ENCODE data around the gene PELI2.

Gene PELI2

DNA sequence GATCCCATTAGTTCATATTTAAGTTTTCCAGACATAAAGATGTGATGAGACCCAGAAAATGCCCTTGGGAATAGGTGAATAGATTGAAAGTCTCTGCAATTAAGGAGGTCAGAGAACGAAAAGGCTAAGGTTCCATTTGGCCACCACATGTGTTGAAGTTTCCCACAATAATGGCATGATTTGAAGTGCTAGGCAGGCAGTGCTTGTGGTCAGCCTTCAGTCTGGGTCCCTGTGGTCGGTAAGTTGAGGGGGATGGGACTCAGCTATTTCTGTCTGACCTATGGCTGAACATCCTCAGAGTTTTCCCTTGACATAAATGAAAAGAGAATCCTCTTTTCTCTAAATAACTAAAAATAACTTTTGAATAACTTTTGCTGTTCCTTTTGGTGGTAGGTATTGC, 92.4 kb downstream of the PELI2 start:
- DNase-seq: no peak

DNA sequence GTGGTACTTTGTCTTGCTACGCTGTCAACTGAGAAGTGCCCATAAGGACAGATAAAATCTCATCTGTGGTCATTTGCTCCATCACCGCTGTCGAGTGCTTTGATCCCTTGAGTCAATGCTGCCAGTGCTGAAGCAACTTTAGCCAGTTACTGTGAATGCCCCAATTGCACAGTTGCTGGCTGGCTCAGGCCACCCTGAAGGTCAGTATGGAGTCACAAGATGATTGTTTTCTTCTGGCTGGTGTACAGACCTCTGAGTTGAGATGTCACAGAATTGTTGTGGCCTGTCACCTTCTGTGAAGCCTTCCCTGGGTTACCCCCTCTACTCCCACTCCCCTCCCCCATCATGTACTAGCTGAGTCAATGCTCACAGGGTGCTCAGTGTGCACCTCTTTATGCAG, 92.9 kb downstream of the PELI2 start:
- no peak for DNase-seq

DNA sequence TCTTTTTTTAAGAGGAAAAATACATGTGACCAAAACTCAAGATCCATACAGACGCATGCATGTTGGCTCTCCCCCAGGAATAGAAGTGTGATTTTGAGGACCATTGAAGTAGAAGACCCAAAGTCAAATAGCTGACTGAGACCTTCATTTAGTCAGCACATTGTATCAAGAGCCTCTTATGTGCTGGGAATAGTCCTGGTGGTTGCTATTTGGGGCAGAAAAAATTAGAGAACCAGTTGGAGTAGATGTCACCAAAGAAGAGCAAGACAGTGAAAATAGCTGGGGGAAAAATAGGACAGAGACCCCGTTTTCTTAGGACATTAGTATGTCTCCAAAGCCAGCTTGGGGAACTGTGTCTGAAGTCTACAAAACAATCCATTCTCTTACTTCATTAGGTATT, 93.6 kb downstream of the PELI2 start:
- no peak for DNase-seq

DNA sequence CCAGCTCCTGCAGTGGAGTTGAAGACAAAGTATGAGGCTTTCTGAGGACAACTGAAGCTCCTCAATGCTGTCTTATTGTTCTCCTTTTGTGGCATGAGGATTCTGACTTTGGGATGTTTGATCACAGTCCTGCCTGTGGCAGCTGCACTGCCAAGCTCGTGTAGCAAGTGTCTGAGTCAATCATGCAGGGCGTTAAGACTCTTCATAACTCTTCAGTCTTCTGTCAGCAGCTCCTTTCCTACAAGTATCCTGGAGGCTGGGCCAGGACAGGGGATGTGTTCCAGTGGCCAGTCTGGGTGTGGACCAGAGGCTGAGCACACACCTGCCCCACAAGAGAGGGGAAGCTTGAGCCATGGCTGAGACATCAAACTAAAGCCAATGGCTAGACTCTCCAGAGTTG, 94.3 kb downstream of the PELI2 start:
- DNase-seq: no peak

DNA sequence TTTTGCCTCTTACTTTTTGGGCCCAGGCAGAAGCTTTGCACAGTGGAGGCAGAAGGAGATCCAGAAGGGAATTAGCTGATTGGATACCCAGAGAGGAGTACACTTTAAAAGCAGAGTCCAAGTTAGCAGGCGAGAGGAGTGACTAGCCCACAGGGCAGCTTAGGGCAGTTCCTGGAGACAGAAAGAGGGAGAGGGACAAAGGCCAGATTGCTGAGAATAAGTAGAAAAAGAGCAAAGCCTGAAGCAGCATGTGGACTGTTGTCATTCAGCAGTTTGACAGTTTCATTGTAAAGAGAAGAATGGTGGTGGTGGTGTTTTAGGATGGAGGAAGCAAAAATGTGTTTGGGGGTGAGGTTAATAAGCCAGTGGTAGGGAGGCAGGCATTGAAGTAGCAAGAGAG, 95.1 kb downstream of the PELI2 start:
- no peak for DNase-seq

DNA sequence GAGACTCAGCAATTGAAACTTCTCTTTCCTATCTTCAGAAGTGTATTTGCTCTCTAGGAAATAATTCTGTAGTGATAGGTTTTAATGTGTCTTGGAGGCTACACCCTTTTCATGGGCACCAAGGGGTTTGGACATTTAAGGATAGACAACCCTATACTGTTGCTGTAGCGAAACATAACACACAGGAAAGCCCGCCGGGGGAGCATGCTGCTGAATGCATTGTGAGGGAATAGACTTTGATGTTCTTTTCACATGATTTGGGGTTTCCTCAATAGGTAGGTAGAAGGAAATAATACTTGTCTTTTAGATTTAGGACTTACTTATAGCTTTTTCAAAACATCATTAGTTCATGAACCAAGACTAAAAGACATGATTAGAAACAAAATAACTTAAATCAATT, 97.0 kb downstream of the PELI2 start:
- no peak for DNase-seq

DNA sequence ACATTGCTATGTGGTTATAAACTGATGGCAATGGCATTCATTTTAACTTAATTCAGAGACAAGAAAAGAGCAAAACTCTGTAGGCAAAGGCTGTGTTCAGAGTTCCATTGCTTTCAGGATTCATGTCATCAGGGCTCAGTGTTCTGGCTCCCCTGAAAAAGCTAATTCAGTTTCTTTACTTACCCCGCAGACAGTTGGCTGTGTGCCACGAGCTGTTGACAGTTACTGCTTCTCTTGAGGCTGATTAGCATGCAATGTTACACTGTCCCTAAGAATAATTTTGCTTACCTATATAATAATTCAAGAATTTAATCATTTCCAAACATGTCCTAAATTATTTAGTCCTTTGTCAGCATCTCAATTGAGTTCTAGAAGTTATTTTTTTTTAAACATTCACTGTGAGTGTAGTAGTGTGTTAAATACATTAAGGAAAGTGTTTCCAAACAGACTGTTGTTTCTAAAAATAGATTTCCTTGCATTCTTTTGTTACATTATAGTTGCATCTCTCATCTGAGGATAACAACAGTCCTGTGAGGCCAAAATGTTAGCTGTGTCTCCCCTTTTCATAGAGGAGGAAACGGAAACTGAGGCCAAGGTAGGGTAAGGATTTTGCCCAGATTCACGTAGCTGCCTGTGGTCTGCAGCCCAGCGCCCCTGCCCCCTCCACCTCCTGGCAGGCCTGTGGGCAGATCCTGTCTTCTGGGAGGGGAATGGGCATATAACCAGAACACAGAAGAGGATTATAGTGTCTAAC, 98.6 kb downstream of the PELI2 start:
- DNase-seq: peak; percentile 51

DNA sequence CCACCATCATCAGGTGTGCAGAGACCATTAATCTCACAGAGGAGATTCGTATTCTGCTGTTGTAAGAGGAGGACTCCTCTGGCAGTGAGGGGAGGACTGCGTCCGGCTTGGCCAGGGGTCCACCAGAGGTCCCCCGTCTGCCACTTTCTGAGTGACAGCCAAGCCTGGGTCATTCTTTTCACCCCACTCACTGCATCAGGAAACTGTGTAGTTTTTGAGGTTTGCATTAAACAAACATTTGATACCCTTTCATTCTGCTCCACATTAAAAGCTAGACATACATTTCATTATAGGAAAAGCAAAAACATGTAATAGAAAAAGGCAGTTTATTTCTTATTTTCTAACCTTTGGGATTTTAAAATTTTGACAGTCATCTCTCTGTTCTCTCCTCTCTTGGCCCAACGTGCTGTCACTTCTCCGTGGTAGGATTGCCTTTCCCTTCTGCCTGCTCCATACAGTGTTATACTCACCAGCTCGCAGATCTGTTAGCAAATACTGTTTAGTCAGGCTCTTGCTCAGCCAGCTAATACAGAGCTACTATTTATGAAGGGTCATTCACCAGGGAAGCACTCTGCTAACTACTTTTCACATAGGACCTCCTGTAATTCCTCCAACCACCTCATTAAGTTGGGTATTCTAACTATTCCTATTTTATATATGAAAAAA, 99.3 kb downstream of the PELI2 start:
- DNase-seq: no peak

DNA sequence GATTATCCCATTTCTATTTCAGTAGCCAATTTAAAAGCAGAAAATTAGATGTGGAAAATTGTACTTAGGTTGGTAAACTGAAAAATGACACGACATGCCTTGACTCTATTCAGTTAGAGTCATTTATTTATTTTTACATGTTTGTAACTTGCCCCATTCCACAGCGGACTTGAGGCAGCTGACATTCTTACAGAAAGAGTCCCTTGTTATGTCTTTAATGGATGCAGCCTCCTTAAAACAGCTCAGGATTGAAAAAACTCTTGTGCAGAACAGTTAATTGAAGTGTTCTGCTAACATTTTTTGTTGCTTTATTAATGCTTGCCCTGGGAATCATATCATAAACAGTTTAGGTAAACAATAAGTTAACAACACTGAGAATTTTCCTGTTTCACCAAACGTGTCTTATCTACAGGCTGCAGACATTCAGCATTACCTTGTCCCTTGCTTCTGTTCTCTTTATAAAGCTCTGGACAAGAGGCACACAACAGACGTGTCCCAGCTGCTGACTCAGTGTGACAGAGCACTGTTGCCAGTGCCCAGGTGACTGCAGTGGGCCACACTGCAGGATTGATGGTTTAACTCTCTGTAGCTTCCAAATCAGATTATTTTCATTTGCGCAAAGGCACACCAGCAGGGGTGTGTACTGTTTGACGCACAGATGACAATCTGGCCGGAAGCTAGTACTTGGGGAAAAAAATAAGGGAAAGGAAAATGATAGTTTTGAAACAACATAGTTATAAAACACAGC, 101.6 kb downstream of the PELI2 start:
- no peak for DNase-seq

DNA sequence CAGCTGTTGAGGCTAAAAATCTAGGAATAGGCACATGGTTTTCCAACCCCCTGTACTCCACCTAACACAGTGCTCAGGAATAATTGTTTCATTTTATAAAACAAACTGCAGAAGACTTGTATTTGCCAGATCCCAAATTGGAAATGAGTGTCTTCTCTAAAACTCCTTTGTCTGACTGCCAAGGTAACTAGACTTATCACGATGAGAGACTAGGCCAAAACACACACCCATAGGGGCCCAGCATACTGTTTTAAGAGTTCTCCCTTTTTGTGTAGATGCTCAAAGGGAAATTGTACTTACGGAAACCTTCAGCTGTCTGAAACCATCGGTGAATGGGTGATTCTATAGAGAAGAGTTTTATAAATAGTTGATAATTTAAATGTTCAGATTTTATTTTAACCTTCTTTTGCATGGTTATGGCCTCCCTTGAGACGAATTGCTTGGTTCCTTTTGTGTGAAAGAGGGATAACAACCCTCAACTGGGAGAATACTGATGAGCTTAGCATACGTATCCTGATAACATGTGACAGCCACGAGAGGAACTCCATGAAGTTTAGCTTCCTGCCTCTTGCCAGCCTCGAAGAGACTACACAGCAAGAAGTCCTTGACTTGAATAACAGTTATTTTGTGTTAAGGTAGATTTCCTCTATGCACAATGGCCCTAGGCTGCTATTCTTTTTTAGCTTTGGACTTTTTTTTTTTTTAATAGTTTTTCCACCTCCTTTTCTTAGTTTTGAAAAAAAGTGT, 103.3 kb downstream of the PELI2 start:
- DNase-seq: no peak

DNA sequence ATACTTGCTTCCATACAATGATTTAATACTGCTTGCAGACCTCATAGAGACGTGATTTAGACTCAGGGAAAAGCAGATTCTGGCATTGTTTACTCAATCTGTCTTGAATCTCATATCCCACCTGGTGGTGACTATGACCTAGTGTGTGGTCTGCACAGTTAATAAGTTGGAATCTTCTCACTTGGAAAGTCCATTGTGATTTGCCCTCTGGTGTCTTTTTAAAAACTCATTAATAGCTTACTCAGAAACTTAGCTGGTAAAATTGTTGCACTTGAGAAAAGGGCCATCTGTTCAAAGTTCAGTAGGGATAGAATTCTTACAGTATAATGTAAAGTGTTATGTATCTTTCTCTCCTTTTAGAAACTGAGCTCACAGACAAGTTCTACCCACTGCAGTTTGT, 106.0 kb downstream of the PELI2 start:
- no peak for DNase-seq

DNA sequence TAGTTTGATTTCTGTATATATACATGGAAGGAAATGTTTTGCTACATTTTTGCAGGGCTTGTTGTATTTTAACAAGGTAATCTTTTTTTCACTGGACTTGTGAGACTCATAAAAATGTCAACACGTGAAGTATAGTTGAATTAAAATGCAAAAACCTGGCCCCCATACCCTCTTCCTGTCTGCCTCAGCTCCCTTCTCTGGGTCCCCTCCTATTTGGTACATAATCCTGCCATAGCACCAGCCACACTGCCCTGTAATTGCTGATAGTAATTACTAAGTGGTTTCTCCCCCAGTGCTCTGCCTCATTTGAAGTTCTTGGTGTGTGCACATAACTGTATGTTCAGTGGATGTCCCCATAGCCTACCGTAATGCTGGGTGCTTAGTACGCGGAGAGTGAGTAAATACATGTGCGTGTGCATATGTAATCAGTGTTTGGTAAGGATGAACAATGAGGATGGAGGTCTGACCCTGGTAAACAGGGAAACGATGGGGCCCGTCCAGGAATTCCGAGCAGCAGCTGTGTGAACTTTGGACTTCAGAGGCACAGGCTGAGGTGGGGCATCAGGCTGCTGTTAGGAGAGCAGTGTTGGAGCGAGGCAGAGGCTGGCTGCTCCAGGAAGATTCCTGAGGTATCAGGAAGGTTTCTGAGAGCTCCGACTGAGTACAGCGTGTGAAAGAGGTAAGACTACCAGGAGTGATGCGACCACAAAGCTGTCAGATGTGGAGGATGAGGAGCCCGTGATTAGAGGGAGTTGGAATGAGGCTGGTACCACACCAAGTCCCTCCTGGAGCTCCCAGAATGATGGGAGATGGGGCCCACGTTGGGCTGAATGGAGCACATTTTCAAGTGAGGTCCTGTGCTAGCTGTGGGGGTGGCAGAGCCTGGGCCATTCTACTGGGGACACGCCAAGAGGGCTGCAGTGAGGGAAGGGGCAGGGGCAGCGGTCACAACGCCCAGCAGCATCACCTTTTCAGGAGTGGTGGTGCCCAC, 106.8 kb downstream of the PELI2 start:
- no peak for DNase-seq

DNA sequence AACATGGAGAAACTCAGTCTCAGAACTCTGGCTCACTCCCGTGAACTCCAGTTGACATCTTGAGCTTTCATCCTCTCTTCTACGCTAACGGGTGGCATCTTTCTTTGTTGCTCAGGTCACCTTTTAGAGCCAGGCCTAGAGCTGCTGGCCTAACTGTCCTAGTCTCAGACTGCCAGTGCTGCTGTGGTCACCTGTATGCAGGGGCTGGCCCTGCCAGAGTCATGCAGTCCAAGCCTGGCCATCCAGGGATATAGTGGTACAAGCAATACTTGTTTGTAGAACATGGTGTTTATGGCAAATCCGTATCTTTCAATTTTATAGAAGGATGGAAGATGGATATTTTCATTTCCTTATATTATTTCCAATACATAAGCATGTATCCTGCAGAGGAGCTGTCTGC, 117.2 kb downstream of the PELI2 start:
- DNase-seq: no peak

DNA sequence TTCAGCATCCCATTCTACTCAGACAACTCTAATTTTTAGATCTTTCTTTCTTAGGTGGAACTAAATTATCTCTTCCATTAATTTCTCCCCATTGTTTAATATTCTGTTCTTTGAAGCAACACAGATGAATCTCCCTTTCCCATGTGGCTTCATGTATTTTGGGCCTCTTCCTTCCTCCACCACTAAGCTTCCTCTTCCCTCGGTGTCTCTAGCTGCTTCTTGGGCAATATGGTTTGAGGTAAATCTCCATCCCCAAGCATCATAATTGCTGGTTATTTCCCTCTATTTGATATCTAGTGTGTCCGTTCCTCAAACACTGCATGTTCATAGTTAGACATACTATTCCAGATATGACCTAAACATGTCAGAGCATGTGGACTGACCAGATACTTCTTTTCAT, 119.2 kb downstream of the PELI2 start:
- DNase-seq: no peak

DNA sequence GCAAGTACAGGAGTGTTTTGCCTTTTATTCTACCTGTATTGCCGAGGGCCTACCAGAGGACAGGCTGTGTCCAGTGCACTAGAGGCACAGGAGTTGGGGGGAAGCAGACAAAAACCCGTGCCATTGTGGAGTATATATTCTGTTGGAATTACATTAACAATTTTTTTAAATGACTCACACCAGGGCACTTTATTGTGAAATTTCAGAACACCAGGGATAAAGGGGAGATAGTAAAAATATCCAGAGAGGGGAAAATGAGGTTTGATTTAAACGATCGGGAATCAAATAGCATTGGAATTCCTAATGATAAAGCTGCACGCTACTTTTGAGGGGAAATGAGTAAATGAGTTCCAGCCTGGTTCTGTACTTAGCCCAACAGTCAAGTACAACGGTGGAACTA, 123.2 kb downstream of the PELI2 start:
- DNase-seq: no peak

DNA sequence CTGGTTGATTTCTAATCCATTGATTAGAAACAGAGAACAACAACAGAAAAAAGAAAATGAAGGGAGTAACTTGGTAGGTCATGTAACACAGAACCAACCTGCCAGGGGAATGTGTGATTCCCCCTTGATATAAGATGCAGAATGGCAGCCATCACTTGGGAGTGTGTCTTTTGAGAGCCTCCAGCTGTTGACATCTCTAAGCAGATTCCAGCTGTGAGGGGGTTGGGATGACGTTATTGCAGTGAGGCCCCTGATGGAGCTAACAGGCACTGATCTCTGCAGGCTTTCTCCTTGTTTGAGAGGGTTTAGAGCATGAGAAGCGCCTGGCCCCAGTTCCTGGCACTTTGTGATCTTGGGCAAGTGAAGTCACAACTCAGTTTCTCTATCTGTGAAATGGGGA, 124.9 kb downstream of the PELI2 start:
- DNase-seq: no peak

DNA sequence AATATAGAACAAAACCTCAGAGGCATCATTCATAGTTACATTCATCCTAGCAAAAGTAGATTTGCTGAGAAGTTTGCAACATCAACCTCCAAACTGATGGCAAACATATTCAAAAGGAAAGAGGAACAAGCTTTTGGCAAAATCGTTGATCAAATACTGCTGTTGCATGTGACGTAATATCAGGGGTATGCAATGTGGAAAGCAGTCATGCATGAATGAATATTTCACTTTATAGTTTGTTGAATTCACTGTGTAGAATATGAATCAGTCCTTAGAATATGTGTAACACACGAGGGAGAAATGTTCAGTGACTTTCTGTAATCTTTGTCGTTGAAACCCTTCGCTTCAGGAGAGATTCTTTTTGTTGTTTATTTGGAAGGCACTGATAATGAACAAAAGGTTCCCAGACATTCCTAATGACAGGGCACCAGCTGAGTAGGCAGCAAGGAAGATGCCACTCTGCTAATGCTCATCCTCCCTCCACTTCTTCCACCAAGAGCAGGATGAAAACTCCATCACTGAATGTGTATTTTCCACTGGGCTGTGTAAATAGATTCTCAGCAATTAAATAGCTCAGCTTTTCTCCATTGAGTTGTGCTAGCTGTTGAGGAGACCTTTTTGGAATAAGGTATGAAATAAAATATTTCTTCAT, 126.1 kb downstream of the PELI2 start:
- DNase-seq: no peak

DNA sequence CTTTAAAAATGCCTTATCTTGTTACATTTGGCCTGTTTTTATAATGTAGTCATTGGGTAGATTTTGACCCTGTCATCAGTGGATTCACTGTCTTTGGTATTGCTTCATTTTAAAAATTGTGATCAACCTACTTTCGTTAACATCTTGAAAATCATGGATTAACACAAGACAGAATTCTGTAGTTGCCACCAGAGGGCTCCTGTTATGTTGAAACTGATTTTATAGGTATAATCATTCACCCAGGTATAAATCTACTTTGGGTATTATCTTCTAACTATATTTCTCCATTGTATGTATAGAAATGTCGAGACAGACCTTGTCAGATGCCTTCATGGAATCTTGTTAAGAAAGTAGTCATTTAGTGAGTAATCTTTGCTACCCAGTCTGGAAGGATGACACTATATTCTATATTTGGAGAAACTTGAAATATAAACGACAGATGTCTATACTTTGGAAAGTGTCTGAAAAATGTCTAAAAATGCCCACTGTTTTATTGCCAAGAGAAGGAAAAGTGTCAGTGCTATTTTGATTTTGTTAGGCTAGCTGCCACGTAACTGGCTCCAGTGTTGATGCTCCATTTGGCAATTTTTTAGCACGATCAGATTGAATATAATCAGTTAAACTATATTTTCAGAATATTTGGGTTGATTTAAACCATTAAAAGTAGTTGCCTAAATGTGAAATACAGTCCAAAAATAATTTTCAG, 129.4 kb downstream of the PELI2 start:
- DNase-seq: no peak

DNA sequence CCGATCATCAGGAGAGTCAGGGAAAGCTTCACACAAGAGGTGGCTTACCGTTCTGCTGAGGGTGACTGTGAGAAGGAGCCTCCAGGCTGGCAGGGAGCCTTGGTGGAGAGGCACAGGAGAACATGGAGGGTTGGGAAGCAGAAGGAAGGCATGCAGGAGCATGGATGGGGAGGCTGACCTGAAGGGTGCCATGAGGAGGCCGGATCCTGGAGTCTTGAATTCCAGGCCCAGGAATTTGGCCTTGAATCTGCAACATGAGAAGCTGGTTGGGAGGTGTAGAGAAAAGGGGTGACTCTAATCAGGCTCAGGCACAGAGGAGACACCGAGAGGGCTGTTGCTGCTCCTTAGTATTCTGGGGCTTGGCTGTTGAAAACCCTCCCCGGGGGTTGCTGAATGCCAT, 130.2 kb downstream of the PELI2 start:
- no peak for DNase-seq

DNA sequence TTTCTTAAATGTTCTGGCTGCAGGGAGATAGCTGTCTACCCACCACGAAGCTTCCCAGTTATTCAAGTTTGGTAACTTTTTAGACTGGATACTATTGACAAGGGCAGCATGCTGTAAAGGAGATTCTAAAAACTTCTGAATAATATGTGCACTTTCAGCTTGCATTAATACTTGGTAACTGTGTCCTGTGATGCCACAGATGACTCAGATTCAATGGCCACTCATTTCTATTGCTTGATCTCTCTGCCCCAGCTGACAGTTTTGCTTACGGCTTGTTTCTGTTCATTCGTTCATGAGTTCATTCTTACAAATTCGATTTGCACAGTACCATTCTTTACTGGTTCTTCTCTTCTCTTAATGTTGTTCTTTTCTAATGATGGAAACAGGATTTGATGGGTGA, 142.8 kb downstream of the PELI2 start:
- no peak for DNase-seq

DNA sequence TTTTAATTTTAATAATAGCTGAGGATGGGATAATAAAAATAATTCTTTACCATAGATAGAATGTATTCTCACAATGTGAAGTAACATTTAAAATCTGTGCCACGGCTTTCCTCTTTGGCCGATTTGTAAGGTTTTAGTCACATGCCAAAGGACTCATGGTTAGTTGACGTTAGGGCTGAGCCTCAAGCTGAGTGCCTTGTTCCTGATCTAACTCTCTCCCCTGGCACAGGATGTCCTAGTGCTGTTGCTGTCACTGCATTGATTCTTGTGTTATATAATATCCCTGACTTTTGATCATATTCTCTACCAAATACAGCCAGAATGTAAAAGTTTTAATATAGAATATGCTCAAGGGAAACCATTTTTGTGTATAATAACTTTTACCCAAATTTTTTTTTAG, 144.3 kb downstream of the PELI2 start:
- DNase-seq: no peak

Measured in right hindlimb (tissue), 1 donor.